OCI-LY3 (cell line): ENCODE measurements around the gene MYLK.

ENCODE experiments used
- H2AFZ ChIP-seq: fragments of 200-600, 300-600 bp; shearing (Covaris generic); 2 replicates; pipeline ENCODE4 v1.6.0; 2014; ENCODE audit warnings: antibody characterized with exemption, low read depth, low read length
- H3K27ac ChIP-seq: fragments of 200-600, 300-600 bp; sonication (generic); 2 replicates; pipeline ENCODE4 v1.5.1; 2014; ENCODE audit warnings: mild to moderate bottlenecking, low read length, moderate library complexity, mixed read lengths
- H3K27me3 ChIP-seq: fragments of 200-600, 300-600 bp; sonication (generic); 2 replicates; pipeline ENCODE4 v1.6.1; 2014; ENCODE audit warnings: low read depth, low read length, mixed read lengths
- H3K36me3 ChIP-seq: fragments of 200-600, 300-600 bp; sonication (generic); replicated peaks from 2 replicates; pipeline ENCODE3; 2014; ENCODE audit warnings: low read depth, low read length, mixed read lengths
- H3K4me1 ChIP-seq: fragments of 300-600, 200-600 bp; sonication (generic); 2 replicates; pipeline ENCODE4 v1.6.1; 2014; ENCODE audit warnings: low read length, mixed read lengths
- H3K4me2 ChIP-seq: fragments of 200-600, 300-600 bp; sonication (generic); 2 replicates; pipeline ENCODE4 v1.6.1; 2014; ENCODE audit warnings: low read length, mixed read lengths
- H3K4me3 ChIP-seq: fragments of 300-600, 200-600 bp; sonication (generic); 2 replicates; pipeline ENCODE4 v1.5.1; 2014; ENCODE audit warnings: antibody characterized with exemption, mild to moderate bottlenecking, low read length, moderate library complexity
- H3K79me2 ChIP-seq: fragments of 300-600, 200-600 bp; shearing (Covaris generic); 2 replicates; pipeline ENCODE4 v1.6.1; 2014; ENCODE audit warnings: mild to moderate bottlenecking, low read length, mixed read lengths
- H3K9ac ChIP-seq: fragments of 300-600, 200-600 bp; shearing (Covaris generic); 2 replicates; pipeline ENCODE4 v1.6.0; 2014; ENCODE audit warnings: mild to moderate bottlenecking, low read length, moderate library complexity
- H3K9me3 ChIP-seq: fragments of 200-600, 300-600 bp; shearing (Covaris generic); 2 replicates; pipeline ENCODE4 v1.6.1; 2014; ENCODE audit warnings: low read length, mixed read lengths; ENCODE audit not compliant: insufficient read depth
- H4K20me1 ChIP-seq: fragments of 200-600, 300-600 bp; sonication (generic); 2 replicates; pipeline ENCODE4 v1.6.1; 2016; ENCODE audit warnings: low read length, mixed read lengths; ENCODE audit not compliant: insufficient read depth
- EZH2phosphoT487 ChIP-seq: fragments of 200-600 bp; shearing (Covaris generic); IDR thresholded peaks from 2 replicates; pipeline ENCODE4 v1.6.1; 2018; ENCODE audit warnings: antibody characterized with exemption, mixed run types, low read depth
- TF ChIP-seq, protein P1 (sequence below): fragments of 200-600, 300-600 bp; sonication (generic); IDR thresholded peaks from 2 replicates; pipeline ENCODE4 v1.5.1; 2014; ENCODE audit warnings: antibody characterized with exemption, low read length, low read depth

Gene MYLK

DNA sequence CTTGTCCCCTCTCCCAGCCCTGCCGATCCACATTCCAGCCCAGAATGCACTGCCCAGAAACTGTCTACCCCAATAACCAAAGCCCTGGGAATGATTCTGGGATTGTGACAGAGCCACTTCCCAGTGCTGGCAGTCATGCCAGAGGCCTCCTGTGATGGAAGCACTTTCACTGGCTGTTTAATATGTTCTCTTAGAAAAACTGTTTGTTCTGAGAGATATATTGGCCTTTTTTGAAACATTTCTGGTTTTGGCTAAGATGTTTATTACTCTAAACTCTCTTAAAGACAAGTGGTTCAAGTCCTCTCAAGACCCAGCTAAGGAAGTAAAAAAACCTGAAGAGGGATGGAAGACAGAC lies 225.3 kb downstream of the MYLK start:
- 0 out of 2 replicates have a peak, but pooled peaks cover 18% of the 10 kb centered on the region for H3K27me3 ChIP-seq
- no peak for TF ChIP-seq EZH2phosphoT487
- TF ChIP-seq, protein P1, sequence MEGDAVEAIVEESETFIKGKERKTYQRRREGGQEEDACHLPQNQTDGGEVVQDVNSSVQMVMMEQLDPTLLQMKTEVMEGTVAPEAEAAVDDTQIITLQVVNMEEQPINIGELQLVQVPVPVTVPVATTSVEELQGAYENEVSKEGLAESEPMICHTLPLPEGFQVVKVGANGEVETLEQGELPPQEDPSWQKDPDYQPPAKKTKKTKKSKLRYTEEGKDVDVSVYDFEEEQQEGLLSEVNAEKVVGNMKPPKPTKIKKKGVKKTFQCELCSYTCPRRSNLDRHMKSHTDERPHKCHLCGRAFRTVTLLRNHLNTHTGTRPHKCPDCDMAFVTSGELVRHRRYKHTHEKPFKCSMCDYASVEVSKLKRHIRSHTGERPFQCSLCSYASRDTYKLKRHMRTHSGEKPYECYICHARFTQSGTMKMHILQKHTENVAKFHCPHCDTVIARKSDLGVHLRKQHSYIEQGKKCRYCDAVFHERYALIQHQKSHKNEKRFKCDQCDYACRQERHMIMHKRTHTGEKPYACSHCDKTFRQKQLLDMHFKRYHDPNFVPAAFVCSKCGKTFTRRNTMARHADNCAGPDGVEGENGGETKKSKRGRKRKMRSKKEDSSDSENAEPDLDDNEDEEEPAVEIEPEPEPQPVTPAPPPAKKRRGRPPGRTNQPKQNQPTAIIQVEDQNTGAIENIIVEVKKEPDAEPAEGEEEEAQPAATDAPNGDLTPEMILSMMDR: no peak
- no peak overlapping the region for H3K4me3 ChIP-seq
- H3K27ac ChIP-seq: no peak overlapping the region
- H3K4me1 ChIP-seq: peaks cover 3% of the 10 kb centered on the region; the same call in 1 of the 2 replicates
- H3K79me2 ChIP-seq: no peaks in the 10 kb centered on the region
- H3K9me3 ChIP-seq: no peaks in the 10 kb centered on the region
- H3K36me3 ChIP-seq: no peaks in the 10 kb centered on the region
- no peak overlapping the region for H3K4me2 ChIP-seq
- no peak overlapping the region for H3K9ac ChIP-seq
- H2AFZ ChIP-seq: no peak overlapping the region
- H4K20me1 ChIP-seq: no peaks in the 10 kb centered on the region

DNA sequence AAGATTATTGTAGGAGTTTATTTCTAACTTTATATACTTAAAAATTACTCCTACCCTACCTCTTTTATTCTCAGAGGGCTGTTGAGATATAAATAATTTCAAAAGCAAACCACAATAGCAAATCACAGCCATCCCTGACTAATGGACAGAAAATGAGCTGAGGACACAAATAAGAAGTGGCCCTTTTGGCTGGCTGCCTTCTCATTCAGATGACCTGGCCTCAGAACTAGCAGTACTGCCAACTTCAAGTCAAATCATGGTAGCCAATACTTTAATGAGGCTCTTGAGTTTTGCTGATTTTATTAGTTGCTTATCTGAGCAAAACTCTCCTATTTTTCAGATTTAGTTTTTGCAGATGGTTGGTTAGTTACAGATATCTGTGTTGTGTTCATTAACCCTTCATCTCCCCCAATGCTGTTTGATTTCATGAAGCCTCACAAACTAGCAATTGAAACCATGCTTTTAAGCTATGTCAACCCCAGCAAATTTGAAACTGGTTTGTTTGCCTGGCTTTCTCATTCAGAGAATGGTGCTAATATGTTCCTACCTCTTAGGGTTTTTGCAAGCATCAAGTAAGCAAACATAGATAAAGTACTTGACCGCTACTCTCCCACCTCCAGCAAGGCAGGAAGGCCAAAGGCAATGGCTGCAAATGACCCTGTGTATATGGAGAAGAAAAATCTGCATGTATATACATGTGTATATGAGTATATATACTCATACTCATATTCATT lies 225.8 kb downstream of the MYLK start:
- H3K27ac ChIP-seq: no peak overlapping the region
- TF ChIP-seq, protein P1: no peak
- TF ChIP-seq EZH2phosphoT487: no peak
- no peak overlapping the region for H3K9ac ChIP-seq
- no peaks in the 10 kb centered on the region for H3K9me3 ChIP-seq
- no peaks in the 10 kb centered on the region for H3K79me2 ChIP-seq
- 0 out of 2 replicates have a peak, but pooled peaks cover 18% of the 10 kb centered on the region for H3K27me3 ChIP-seq
- no peak overlapping the region for H2AFZ ChIP-seq
- peaks cover 3% of the 10 kb centered on the region; the same call in 1 of the 2 replicates for H3K4me1 ChIP-seq
- no peaks in the 10 kb centered on the region for H4K20me1 ChIP-seq
- no peak overlapping the region for H3K4me3 ChIP-seq
- H3K36me3 ChIP-seq: no peaks in the 10 kb centered on the region
- H3K4me2 ChIP-seq: no peak overlapping the region

DNA sequence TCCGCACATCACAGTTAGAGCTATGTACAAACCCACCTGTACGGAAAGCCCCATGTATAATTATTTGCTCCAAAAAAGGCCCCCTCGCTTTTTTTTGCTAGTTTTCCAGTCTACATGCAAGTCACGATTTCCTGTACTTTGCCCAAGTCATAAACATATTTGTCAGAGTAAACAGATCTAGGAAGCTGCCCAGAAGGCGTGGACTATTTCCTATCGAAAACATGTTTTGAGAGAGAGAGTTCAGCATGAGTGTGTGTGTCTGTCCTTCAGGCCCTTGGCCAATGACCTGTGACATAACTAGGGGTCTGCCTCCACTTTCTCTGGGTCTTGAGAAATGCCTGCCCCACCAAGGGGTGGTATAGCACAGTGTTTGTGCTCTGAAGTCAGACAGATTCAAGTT lies 226.6 kb downstream of the MYLK start:
- Histone ChIP-seq H3K27me3 (0 out of 2 replicates have a peak, but pooled peaks cover 18% of the 10 kb centered on the region), H3K4me1 (peaks cover 4% of the 10 kb centered on the region; the same call in 1 of the 2 replicates), H3K4me3 (no peak overlapping the region), H3K9ac (no peak overlapping the region), H3K27ac (no peak overlapping the region), H3K4me2 (no peak overlapping the region), H3K79me2 (no peaks in the 10 kb centered on the region), H2AFZ (no peak overlapping the region), H3K9me3 (no peaks in the 10 kb centered on the region), H4K20me1 (no peaks in the 10 kb centered on the region), H3K36me3 (no peaks in the 10 kb centered on the region)
- no peak for TF ChIP-seq EZH2phosphoT487
- TF ChIP-seq, protein P1: no peak

DNA sequence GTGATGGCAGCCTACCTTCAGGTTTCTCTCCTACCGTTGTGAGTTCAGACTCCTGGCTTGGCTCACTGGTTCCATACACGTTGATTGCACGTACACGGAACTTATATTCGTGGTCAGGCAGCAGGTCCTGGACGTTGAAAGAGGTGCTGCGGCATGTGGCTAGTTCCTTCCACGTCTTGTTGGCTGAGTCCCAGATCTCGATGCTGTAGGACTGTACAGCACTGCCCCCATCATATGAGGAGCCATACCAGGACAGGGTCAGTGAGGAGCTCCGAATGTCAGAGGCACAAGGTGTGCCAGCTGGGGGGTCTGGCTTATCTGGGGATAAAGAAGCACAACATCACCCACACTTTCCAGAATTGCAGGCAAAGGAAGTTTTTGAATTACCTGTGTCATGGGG lies 227.0 kb downstream of the MYLK start:
- H2AFZ ChIP-seq: no peak overlapping the region
- no peaks in the 10 kb centered on the region for H3K36me3 ChIP-seq
- TF ChIP-seq EZH2phosphoT487: no peak
- TF ChIP-seq, protein P1: no peak
- no peak overlapping the region for H3K4me3 ChIP-seq
- H3K27ac ChIP-seq: no peak overlapping the region
- H3K9ac ChIP-seq: no peak overlapping the region
- H3K4me1 ChIP-seq: peaks cover 5% of the 10 kb centered on the region; the same call in 1 of the 2 replicates
- no peak overlapping the region for H3K4me2 ChIP-seq
- H3K9me3 ChIP-seq: no peaks in the 10 kb centered on the region
- 0 out of 2 replicates have a peak, but pooled peaks cover 18% of the 10 kb centered on the region for H3K27me3 ChIP-seq
- H3K79me2 ChIP-seq: no peaks in the 10 kb centered on the region
- no peaks in the 10 kb centered on the region for H4K20me1 ChIP-seq
